KMS-11 (cell line): ENCODE data around the gene TM7SF2.

Experiments used
- H2AFZ ChIP-seq: fragments of 200-600 bp; sonication (generic); 2 replicates; pipeline ENCODE4 v1.6.1; 2016; ENCODE audit warnings: antibody characterized with exemption, mixed run types, low read depth
- H3K27ac ChIP-seq: fragments of 200-600 bp; sonication (generic); 2 replicates; pipeline ENCODE4 v1.6.1; 2016; ENCODE audit warnings: mild to moderate bottlenecking, mixed run types
- H3K27me3 ChIP-seq: fragments of 200-600 bp; sonication (generic); 2 replicates; pipeline ENCODE4 v1.6.1; 2017; ENCODE audit warnings: mild to moderate bottlenecking, low read depth, mixed run types, moderate library complexity; ENCODE audit not compliant: insufficient read depth
- H3K36me3 ChIP-seq: fragments of 200-600 bp; sonication (generic); 2 replicates; pipeline ENCODE4 v1.6.1; 2017; ENCODE audit warnings: mild to moderate bottlenecking, mixed run types; ENCODE audit not compliant: insufficient read depth
- H3K4me1 ChIP-seq: fragments of 200-600 bp; sonication (generic); 2 replicates; pipeline ENCODE4 v1.6.1; 2016; ENCODE audit warnings: mild to moderate bottlenecking, low read depth, mixed run types; ENCODE audit not compliant: poor library complexity, severe bottlenecking
- H3K4me2 ChIP-seq: fragments of 200-600 bp; sonication (generic); 2 replicates; pipeline ENCODE4 v1.7.0; 2016; ENCODE audit warnings: mild to moderate bottlenecking, mixed run types
- H3K4me3 ChIP-seq: fragments of 200-600 bp; sonication (generic); IDR thresholded peaks from 2 replicates; pipeline ENCODE4 v1.6.1; 2017; ENCODE audit warnings: low read depth, low read length, mixed read lengths; ENCODE audit not compliant: insufficient read depth
- H3K79me2 ChIP-seq: fragments of 200-600 bp; sonication (generic); 2 replicates; pipeline ENCODE4 v1.6.1; 2016; ENCODE audit warnings: low read depth, mixed run types; ENCODE audit not compliant: insufficient read depth
- H3K9ac ChIP-seq: fragments of 200-600 bp; sonication (generic); 2 replicates; pipeline ENCODE4 v1.6.1; 2016; ENCODE audit warnings: mild to moderate bottlenecking, mixed run types
- H4K20me1 ChIP-seq: fragments of 200-600 bp; sonication (generic); 2 replicates; pipeline ENCODE4 v1.6.1; 2016; ENCODE audit warnings: mild to moderate bottlenecking, mixed run types; ENCODE audit not compliant: insufficient read depth
- CTCF ChIP-seq: fragments of 200-600 bp; sonication (generic); conservative IDR thresholded peaks from 2 replicates; pipeline ENCODE4 v1.6.1; 2017; ENCODE audit warnings: low read depth, mild to moderate bottlenecking, antibody characterized with exemption, low read length, moderate library complexity, mixed read lengths

TM7SF2 gene

DNA sequence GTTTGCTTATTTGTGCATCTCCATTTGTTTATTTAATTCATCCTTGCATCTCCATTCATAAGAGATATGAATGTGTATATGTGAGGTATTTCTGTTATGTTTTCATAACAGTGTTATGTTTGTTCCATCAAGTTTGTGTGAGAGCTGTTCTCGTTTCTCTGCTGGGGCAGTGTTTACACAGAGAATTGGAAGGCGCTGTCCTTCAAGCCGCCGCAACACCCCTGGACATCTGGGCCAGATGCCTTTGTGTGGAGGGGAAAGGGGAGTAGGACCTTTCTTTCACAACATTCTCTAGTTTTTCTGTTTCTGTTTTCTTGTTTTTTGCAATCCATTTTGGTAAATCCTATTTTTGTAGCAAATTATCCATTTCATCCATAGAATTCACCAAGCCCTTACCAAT is 7.0 kb upstream of the TM7SF2 start:
- Histone ChIP-seq H3K36me3 (no peaks in the 10 kb centered on the region), H2AFZ (no peak overlapping the region), H4K20me1 (no peaks in the 10 kb centered on the region), H3K27me3 (no peaks in the 10 kb centered on the region), H3K4me2 (no peak overlapping the region), H3K4me3 (no peak overlapping the region), H3K9ac (no peak overlapping the region), H3K79me2 (peaks cover 5% of the 10 kb centered on the region; the same call in 1 of the 2 replicates), H3K4me1 (peaks cover 14% of the 10 kb centered on the region), H3K27ac (no peak overlapping the region)
- TF ChIP-seq CTCF, result no peak

DNA sequence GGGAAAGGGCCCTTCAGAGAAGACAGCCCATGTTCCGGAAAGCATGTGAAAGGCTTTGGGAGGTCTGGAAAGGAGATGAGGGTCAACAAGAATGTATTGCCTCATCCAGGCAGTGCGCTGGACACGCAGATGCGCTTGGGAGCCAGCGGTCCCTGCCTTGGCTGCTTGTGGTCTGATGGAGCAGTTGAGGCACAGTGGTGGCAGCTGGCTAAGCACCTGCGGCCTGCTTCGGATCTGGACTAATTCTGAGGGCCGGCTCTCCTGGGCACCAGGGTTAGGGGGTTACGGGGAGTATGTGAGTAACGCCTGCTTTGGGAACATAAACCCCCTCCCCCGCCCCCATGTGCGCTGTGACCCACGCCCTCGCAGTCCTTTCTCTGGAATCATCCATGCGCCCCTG is 4.6 kb upstream of the TM7SF2 start:
- no peak for TF ChIP-seq CTCF
- no peaks in the 10 kb centered on the region for H3K79me2 ChIP-seq

GRCh38 chr11:65107751-65108468 is 3.8 kb upstream of the TM7SF2 start:
- Histone ChIP-seq H2AFZ (no peak overlapping the region), H3K27ac (no peak overlapping the region), H3K36me3 (no peaks in the 10 kb centered on the region), H3K4me2 (no peak overlapping the region), H4K20me1 (no peaks in the 10 kb centered on the region), H3K79me2 (no peaks in the 10 kb centered on the region), H3K9ac (no peak overlapping the region), H3K27me3 (no peaks in the 10 kb centered on the region), H3K4me1 (peaks cover 33% of the 10 kb centered on the region), H3K4me3 (no peak overlapping the region)
- TF ChIP-seq CTCF, result no peak

More for the DNA sequence above, 4.6 kb upstream of the TM7SF2 start:
- H2AFZ ChIP-seq, result no peak overlapping the region
- H3K36me3 ChIP-seq, result no peaks in the 10 kb centered on the region
- no peak overlapping the region for H3K4me3 ChIP-seq
- no peaks in the 10 kb centered on the region for H4K20me1 ChIP-seq
- no peaks in the 10 kb centered on the region for H3K27me3 ChIP-seq
- H3K27ac ChIP-seq, result no peak overlapping the region
- peaks cover 32% of the 10 kb centered on the region for H3K4me1 ChIP-seq
- no peak overlapping the region for H3K9ac ChIP-seq
- no peak overlapping the region for H3K4me2 ChIP-seq

GRCh38 chr11:65108469-65109123 is 3.1 kb upstream of the TM7SF2 start:
- Histone ChIP-seq H3K4me1 (peaks cover 39% of the 10 kb centered on the region), H3K4me2 (no peak overlapping the region), H3K79me2 (no peaks in the 10 kb centered on the region), H2AFZ (no peak overlapping the region), H4K20me1 (no peaks in the 10 kb centered on the region), H3K4me3 (no peak overlapping the region), H3K27ac (no peak overlapping the region), H3K9ac (no peak overlapping the region), H3K36me3 (no peaks in the 10 kb centered on the region), H3K27me3 (no peaks in the 10 kb centered on the region)
- TF ChIP-seq CTCF, result no peak
